ENCODE data around the gene SLC22A13.

DNA sequence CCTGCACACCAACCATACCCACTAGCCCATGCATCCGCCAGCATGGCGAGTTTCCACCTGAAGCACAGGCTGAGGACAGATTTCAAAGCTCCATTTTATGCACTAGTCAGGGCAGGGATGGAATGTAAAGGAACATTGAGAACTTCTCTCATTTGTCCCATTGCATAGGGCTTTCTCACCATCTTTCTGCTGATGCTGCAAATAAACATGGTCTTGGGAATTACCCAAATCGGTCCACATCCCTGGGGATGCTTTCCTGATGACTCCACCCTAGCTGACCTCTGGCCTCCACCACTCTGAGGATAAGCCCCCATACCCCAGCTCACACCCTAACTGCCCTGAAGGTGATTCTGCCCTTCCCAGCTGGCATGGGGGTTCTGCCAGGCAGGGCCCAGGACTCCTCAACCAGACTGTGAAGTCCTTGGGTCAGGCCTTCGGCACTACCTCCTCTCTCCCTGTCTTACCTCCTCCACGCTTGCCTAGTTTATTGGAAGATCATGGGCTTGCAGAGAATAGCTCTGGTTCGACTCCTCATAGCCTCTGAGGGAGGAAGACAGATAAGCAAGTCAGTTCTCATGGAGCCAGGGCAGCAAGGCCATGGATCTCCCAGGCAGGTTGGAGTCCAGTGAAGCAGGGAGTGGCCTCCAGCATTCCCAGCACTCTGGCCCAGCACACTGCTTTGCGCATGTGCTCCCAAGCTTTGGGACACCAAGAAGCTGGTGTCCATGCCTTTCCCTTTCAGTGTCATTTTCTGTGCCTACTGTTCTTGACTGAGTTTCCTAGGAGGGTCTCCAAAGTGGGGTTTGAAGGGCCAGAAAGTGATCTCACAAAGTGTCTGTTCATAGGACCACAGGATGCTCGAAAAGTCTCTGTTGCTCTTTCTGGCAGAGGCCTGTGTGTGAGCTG lies 53.4 kb downstream of the SLC22A13 start:
- TF ChIP-seq CTCF (IDR thresholded peaks at IDR 0.05) (no peak), POLR2AphosphoS5 (IDR thresholded peaks at IDR 0.05; ENCODE audit: low read depth, low read length) (no peak)
